Measurements from ENCODE around the gene LETM1.
A peak's percentile ranks its signal among the peaks of the same experiment; 100 is the strongest.

Gene LETM1

DNA sequence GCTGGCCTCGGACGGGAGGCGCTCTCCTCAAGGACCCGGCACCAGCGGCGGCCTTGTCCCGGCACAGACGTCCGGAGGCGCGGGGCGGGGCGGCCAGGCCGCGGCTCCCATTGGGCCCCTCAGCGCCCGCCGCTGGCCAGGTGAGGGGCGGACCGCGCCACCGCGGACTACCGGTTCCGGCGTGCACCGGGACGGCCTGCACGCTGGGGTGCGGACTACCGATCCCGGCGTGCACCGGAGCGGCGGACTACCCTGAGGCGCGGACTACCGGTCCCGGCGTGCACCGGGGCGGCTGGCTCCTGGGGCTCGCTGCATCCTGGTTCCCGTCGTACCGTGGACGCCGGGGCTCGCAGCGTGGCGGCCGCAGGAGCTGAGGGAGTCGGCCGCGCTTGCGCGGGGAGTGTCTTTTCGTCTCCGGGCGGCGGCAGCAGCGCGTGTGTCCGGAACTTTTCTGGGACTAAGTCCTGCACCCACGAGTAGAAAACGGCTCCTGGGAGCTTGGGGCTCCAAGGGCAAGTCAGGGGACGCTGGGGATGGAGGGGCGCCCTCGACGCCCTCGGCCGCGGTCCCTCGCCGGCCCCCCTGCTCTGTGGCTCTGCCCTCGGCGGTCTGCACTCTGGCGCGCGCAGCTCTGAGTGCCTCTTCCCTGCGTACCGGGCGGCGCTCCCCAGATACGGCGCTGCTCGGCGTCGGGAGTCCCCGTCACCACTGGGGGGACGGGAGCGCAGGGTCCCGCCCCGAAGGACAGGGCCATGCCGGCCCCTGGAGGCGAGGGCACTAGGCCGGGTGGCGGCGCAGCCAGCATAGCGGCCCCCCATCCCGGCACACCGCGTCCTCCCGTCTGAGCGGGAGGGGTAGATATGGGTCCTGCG is at the start of gene LETM1:
Gene LETM1, minus strand, starts transcription at position 86 of the 872 bp plus-strand sequence. CDS start 206 bp downstream, outside the sequence.
- peak; percentile 95 for DNase-seq

DNA sequence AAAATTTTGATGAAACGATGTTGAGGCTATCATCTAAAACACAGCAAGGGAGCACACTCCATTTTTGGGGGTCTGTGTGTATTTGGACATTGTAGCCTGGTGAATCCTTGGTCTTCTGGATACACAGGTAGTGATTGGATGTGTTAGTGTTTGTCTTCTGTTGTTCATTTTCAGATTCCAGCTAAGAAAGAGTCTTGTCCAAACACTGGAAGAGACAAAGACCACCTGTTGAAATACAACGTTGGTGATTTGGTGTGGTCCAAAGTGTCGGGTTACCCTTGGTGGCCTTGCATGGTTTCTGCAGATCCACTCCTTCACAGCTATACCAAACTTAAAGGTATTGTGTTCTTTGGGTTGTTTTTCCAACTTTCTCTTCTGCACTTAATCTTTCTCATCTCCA is 48.1 kb upstream of the LETM1 start:
- DNase-seq = no peak

- DNase-seq = no peak
Observed at GRCh38 chr4:1903035-1903434, 47.1 kb upstream of the LETM1 start.

DNA sequence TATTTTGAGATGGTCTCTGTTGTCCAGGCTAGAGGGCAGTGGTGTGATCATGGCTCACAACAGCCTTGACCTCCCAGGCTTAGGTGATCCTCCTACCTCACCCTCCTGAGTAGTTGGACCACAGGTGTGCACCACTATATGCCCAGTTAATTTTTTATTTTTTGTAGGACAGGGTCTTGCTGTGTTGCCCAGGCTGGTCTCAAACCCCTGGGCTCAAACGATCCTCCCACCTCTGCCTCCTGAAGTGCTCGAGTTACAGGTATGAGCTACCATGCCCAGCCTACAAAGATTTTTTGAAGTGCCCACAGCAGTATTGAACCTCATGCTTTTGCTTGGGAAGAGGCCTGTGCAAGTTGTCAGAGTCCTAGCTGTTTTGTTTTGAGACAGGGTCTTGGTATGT is 46.3 kb upstream of the LETM1 start:
- no peak for DNase-seq

GRCh38 chr4:1901127-1901526 is 45.2 kb upstream of the LETM1 start:
- DNase-seq = no peak

GRCh38 chr4:1900624-1901023 is 44.7 kb upstream of the LETM1 start:
- DNase-seq = no peak

DNA sequence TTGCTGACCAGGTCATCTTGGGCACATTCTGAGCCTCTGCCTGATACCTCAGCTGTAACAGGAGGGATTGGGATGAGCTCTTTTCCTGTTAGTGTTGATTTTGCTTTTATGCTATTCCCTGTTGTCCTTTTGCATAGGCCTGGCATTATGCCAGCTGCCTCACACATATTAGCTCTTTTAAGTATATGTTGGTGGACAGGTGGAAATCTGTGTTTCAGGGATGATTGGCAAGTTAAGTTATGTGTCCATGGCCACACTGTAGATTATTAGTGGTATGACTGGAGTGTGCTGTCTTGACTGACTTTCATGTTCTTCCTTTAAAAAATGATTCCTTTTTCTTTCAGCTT is 44.1 kb upstream of the LETM1 start:
- DNase-seq = no peak

- peak; percentile 82 for DNase-seq
Observed at GRCh38 chr4:1899149-1900086, 43.5 kb upstream of the LETM1 start.

DNA sequence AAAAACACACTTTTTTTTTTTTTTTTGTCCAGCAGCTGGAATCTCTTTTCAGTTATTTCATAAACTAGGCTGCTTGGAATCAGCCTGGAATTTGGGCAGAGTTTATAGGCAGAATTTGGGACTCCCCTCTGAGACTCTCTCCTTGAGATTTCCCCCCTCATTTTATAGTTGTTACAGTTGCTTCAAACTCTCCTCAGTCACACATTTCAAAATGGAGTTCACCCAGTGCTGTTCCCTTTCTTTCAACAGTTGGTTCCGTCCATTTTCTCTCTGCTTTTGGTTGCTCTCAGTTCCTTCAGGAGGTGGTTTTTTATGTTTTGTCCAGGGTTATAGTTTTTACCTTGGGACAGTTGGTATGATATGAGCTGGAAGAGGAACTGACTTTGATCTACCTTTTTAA is 42.7 kb upstream of the LETM1 start:
- no peak for DNase-seq

DNA sequence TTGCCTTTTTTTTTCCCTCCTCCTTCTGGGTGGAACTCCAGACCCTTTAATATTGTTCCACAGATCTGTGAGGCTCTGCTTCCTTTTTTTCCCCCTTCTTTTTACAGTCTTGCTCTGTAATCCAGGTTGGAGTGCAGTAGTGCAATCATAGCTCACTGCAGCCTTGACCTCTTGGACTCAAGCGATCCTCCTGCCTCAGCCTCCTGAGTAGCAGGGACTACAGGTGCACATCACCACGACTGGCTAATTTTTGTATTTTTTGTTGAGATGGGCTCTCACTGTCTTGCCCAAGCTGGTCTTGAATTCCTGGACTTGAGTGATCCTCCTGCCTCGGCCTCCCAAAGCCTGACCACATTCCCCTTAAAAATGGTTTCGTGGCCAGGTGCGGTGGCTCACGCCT is 42.1 kb upstream of the LETM1 start:
- no peak for DNase-seq

DNA sequence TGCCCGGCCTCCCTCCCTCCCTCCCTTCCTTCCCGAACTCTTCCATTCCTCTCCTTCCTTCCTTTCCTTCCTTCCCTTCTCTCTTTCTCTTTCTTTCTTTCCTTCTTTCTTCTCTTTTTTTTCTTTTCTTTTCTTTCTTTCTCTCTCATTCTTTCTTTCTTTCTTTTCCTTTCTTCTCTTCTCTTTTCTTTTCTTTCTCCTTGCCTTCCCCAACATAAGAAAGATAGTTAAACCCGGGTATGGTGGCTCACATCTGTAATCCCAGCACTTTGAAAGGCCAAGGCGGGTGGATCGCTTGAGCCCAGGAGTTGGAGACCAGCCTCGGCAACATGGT is 40.7 kb upstream of the LETM1 start:
- DNase-seq = no peak

GRCh38 chr4:1895971-1896657 is 40.2 kb upstream of the LETM1 start:
- no peak for DNase-seq

DNA sequence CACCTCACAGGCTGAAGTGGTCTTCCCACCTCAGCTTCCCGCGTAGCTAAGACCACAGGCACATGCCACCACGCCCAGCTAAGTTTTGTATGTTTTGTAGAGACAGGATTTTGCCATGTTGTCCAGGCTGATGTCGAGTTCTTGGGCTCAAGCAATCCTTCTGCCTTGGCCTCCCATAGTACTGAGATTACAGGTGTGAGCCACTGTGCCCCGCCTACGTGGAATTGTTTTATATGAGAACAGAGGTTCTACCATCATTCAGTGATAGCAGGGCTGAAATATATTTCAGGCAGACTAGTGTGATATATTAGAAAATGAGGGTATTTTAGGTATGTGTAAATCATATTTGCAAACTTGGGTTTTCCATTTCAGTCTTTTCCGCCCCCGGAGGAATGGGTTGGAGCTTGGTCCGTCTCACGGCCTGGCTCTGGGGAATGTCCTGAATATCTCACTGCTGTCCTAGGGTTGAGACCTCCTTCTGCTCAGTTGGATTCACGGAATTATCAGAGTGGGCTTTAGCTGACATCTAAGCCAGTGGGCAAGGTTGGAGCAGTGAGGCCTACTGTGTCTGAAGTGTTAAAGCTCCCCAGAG is 35.1 kb upstream of the LETM1 start:
- DNase-seq = no peak

DNA sequence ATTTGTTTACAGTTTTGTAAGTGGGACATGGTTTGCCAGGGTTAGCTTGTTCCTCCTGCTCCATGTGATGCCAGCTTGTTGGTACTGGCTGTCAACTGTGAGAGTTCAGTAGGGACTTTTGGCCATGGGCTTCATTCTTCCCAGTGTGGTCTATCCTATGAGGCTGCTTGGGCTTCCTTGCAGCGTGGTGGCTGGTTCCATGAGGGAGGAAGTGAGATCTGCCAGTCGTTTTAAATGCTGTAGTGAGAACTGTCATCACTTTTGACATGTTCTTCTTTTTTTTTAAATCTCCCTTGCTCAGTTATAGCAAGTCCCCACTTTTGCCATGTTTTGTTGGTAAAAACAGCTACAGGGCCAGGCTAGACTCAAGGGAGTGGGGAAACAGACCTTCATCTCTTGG is 31.1 kb upstream of the LETM1 start:
- DNase-seq = peak; percentile 44

DNA sequence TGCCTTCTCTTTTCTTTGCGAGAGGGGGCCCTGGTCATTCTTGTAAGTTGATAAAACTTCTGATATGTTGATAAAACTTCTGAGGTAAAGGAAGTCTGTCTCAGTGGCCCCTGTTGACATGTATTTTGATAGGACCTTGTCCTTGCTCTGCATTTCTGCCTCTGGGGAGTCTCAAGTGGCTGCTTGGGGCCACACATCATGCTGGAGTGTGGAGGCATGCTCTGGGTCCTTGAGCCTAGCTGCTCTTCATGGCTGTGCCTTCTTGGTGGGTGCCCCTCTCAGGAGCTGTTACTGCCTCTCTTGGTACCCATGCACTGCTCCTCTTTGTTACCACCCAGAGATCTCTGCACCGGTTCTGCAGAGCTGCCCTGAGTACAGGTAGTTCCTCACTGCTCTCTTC is 29.5 kb upstream of the LETM1 start:
- no peak for DNase-seq

DNA sequence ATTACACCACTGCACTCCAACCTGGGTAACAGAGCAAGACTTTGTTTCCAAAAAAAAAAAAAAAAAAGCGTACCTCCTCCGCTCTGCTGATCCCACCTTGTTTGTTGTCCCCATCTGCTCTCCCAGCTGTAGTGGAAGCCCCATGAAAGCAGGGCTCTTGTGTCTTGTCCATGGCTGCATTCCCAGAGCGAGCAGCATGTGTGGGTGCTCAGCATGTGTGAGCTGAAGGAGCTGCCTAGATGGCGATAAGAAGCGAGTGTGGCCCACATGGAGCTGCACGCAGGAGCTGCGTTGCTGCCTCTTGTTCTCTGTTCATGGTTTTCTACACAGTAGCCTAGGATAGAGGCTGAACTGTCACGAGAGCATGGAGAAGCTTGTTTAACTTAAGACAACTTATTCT is 27.6 kb upstream of the LETM1 start:
- no peak for DNase-seq

GRCh38 chr4:1882850-1883271 is 26.9 kb upstream of the LETM1 start:
- DNase-seq = no peak

DNA sequence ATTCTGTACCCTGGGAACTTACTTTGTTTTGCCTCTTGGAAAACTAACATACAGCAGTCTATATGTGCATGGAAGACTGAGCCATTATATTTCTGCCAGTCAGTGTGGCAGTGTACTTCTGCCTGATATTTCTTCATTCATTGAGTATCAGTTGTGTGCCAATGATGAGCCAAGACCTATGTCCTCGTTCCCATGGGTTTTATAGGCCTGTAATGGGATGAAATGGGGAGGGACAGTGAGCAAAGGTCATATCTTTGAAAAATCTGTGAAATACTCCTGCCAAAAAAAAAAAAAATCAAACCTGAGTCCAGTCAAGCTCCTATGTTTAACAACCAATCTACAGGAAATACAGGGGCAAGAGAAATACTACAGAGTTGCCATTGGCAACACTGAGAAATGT is 24.4 kb upstream of the LETM1 start:
- DNase-seq = no peak

GRCh38 chr4:1879485-1879884 is 23.5 kb upstream of the LETM1 start:
- no peak for DNase-seq

GRCh38 chr4:1874201-1874600 is 18.2 kb upstream of the LETM1 start:
- no peak for DNase-seq

GRCh38 chr4:1873776-1874175 is 17.8 kb upstream of the LETM1 start:
- no peak for DNase-seq

GRCh38 chr4:1873291-1873690 is 17.3 kb upstream of the LETM1 start:
- no peak for DNase-seq

GRCh38 chr4:1872870-1873269 is 16.9 kb upstream of the LETM1 start:
- DNase-seq = peak; percentile 32

All from suppressor macrophage treated with lipopolysaccharide for 4 hours (primary cell).